Left colon (tissue), 2 donors: ENCODE data around the gene MRNIP. TPM values are rescaled to one million over a fixed set of nuclear protein-coding genes. Genes with fewer than 3 reads are reported as not detected.

Experiments used
- ATAC-seq: fragments of 200-7000 bp; cut with Tn5 transposase; one replicate; pipeline ENCODE4 v1.9.1; 2020; ENCODE audit warnings: mild to moderate bottlenecking, moderate library complexity
- DNase-seq, 2 donors: peaks; one replicate each; pipeline ENCODE4 v3.0.0-alpha.2; 2020
- intact Hi-C, 2 donors: fragments of 100-400 bp; cut with DNase I in 1 of 2; cut with micrococcal nuclease in 1 of 2; formaldehyde crosslinking; loops; one replicate each; pipeline versions ENCODE4 v1.11.2 to v1.14.0; 2022; cut with DNase I, micrococcal nuclease
- total RNA-seq, 2 donors: library from RNA; stranded (reverse); fragmentation: NEBNext Ultra II Directional; extraction: Animal tissue kit (Norgen Biotek cat#: 25700); gene quantifications; one replicate each; pipeline ENCODE4 v1.2.1, GENCODE V29; 2021
- donor health status: DM: no; HTN: no; CAD: no.
- donor health status: DM: yes; HTN: yes; CAD: no.

The MRNIP gene
- total RNA-seq, 2 donors from 2014 or later: 16.6 to 18.9 TPM

DNA sequence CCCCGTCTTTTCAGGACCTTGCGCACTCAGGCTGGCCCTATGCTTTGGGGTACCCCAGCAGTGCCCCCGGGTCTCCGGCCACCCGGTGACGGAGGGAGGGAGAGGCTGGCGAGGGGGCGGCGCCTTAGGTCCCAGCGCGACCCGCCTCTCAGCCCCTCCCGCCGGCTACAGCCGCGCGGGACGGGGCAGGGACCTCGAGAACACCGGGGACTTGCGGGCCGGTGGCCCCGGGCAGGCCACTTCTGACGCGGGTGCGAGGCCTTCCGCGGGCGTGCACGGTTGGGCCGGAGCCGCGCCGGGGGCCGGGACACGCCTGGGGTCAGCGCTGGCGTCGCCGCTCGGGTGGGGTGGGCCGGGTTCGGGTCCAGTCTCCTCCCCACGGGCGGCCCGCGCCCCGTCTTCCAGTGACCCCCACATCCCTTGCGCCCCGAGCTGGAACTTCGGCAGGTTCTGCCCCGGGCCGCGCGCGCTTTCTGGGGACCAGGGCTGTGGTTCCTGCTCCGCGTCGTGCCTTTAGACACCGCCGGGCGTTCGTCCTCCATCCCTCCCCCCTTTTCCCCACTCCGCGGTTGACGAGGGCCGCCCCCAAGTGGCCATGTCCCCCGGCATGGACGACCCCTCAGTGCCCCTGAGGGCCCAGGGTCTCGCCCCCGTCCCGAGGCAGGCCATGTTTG, 41.7 kb downstream of the MRNIP start:
- intact Hi-C loops: no loop called here
- ATAC-seq (no peak), DNase-seq (peak in 1 of 2 donors; percentile 61)

DNA sequence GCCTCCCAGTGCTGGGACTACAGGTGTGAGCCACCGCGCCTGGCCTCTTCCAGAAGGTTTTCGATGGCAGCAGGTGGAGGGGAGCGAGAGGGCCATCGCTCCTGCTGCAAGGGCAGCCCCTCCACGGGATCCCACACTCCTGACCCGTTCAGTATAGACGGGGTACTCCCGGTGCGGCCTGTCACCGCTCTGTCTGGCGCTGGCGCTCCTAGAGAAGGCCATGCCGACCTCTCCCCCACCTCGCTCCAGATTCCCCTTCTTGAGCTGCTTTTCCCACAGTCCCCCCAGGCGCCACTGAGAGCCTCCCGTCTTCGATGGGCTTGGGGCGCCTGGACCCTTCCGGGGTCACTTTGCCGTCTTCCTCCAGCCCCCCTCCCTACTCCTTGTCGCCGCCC, 42.2 kb downstream of the MRNIP start:
- intact Hi-C loops: no loop called here
- DNase-seq (no peak), ATAC-seq (no peak)

DNA sequence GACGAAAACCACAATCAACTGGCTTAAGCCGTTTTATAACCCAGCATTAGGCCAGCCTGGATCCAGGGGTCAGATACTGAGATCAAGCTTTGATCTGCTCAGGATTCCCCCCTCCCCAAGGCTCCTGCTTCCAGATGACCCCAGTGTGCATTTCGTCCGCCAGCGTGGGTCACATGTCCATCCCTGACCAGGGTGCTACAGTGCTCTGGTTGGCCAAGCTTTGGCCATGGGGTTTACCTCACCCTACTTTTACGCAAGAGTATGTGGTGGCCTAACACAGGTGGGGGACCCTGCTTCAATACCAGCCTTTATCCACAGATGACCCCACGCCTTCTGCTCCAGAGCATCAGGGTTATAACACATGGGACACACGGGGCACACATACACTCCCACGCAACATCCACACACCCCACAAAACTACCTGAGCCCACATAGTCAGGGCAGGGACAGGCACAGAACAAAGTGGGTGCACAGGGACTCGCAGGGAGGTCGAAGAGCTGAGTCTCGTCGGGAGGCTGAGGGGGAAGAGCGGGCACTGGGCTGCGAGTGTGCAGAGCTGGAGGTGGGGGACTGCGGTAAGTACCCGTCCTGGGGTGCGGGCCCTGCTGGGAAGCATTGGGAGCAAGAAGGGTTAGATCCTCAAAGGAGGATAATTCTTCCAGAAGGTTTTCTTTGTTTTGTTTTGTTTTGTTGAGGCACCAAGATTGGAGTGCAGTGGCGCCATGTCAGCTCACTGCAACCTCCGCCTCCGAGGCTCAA, 42.9 kb downstream of the MRNIP start:
- ATAC-seq: no peak

DNA sequence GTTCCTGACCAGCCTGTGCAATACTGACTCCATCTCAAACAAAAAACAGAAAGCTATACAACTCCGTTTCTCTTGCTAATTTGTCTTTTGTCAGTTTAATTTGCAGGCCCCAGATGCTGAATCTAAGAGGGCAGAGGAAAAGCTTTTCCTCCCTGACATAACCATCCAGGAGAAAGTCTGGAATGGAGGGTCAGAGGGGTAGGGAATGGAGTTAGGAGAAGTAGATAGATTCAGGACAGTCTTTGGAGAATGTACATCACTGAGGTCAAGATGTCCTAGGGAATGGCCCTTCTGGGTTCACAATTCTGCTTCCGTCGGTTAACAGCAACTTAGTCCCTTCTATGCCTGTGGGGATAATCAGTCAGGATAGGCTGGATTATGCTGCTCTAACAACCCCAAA, 44.5 kb downstream of the MRNIP start:
- no peak for DNase-seq
- no peak for ATAC-seq
- intact Hi-C loops: no loop called here

More for the DNA sequence above, 42.9 kb downstream of the MRNIP start:
- intact Hi-C loops: no loop called here
- no peak for DNase-seq

DNA sequence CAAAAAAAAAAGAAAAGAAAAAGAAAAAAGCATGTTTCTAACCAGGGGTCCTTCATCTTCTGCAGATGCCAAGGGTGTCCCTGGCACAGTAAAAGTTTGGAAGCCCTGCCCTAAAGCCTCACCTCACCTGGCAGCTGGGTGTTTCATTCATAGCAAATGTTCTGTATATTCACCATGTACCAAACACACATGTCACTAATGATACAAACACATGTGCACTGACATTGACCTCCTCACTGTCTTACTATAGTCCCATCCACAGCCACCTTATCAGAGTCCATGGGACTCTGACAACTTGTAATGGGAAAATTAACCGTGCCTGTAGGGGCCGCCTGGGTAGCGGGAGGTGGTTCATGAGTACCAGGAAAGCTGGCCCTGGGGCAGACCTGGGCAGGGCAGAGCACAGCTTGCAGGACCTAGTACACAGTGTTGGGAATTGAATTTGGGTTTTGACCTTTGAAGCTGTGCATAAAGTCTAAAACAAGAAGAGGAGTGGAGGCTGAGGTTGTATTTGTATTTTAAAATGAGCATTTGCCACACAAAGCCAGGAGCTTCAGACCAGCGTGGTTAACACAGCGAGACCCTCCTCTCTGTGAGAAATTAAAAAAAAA, 45.5 kb downstream of the MRNIP start:
- intact Hi-C loops: no loop called here
- ATAC-seq: no peak
- no peak for DNase-seq

DNA sequence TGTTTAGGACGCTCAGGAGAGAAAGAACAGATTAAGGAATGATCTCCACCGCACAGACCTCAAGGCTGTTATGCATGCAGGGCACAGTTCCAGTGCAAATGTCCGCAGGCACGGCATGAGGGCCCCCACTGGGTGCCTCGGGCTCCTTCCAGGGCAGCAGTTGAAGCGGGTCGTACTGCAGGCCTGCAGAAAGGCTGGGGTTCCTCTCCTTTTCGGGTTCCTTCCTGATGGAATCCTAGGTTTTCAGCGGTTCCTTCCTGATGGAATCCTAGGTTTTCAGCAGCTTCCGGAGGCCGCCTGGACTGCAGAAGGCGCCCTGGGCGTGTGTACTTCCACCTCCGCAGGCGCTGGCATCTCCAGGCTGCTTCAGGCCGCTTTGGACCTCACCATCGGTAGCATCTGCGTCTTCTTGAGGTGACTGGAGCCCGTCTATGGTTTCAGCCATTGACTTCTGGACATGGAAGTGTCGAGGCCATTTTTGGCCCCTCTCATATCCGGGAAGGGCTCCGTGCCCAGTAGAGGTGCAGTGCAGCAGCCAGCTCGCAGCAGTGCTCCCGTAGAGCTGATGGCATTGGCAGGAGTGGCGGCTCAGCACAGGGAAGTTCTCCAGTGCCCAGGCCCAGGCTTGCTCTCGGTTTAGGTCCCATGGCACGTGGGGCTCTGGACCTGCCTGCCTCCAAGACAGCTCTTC, 46.3 kb downstream of the MRNIP start:
- intact Hi-C loops: no loop called here
- DNase-seq: no peak
- ATAC-seq: no peak

DNA sequence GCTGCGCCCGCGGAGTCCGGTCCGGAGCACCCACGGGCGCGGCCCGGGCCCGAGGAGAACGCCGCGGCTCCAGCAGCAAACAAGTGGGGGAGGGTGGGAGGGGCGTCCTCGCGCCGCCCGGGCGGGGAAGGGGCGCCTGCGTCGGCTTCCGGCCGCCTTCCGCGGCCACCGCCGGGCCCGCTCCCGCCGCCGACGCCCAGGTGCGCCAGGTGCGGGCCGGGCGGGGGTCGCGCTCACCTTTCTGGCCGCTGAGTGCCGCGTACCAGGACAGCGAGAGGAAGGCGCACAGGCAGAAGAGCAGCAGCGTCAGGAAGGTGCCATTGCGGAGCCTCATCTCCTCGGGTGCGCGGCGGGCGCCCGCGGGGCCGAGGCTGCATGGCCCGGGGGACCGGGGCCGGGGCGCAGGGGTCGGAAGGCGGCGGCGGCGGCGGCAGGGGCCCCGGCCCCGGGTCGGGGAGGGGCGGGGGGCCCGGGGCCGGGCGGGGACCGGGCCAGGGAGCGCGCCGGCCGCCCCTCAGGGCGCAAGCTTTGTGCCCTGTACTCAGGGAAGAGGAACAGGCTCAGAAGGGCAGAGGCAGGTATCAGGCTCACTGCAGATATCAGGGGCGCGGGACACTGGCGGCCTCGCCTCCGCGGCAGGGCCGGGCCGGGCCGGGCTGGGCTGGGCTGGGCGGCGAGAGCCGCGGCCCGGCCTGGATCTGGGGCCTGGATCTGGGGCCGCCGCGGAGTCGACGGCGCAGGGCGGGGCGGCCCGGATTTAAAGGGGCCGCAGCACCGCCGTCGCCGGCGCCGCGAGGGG, 52.2 kb downstream of the MRNIP start, which contains the start of gene MGAT4B:
MGAT4B (minus strand) TSS at position 617 of the 799 bp plus-strand sequence; CDS start at position 334, 283 bp downstream.
- intact Hi-C loops: no loop called here
- ATAC-seq: peak; percentile 62
- DNase-seq: peak; percentile 80 to 85

DNA sequence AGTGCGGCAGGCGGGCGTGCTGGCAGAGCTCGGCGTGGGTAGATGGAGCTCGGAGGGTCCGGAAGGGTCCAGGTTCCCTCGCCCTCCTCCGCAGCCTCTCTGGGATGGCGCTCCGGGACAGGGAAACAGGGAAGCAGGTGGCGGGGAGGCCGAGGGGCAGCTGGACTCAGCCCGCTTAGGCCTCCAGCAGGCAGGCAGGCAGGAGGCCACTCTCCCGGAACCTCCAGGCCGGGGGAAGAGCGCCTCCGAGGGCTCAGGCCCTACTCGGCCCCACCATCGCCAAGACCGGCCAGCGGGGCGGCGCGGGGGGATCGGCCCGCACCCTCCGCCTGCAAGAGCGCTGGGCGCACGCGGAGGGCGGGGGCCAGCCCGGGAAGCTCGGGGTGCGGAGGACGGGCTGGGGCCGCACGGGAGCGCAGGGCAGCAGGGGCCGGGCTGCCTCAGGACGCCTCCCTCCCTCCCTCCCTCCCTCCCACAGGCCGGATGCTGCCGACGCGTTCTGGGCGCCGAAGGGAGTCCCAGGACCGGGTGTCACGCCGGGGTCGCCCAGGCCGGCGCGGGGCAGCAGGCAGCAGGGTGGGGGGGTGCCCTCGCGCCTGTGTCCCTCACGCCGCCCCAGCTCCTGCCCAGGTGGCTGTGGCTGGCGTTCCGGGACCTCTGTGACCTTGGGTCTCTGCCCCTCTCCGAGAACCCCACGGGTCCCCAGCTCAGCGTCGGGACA, 52.9 kb downstream of the MRNIP start:
- ATAC-seq (peak; percentile 26), DNase-seq (peak in 1 of 2 donors; percentile 57)
- intact Hi-C loops: no loop called here

DNA sequence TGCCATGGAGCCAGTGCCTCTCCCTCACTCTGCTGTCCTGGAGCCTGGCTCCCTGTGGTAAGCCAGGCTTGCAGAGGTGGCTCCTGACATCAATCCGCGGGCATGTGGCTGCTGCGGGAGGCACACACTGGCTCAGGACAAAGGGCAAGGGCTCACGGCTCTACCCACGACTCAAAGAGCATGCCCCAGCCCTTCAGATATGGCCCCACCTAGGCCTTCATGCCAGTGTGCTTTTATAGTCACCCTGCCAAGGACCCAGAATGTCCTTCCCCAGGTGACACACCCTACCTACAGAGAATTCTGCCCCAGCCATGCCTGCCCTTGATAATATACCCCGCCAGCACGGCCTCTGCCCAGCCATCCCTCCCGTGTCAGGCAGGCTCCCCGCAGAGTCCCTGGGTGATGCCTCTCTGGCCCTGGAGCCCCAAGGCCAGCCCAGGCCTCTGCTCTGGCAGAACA, 53.5 kb downstream of the MRNIP start:
- intact Hi-C loops: no loop called here
- DNase-seq (peak; percentile 78 to 86), ATAC-seq (peak; percentile 68)

DNA sequence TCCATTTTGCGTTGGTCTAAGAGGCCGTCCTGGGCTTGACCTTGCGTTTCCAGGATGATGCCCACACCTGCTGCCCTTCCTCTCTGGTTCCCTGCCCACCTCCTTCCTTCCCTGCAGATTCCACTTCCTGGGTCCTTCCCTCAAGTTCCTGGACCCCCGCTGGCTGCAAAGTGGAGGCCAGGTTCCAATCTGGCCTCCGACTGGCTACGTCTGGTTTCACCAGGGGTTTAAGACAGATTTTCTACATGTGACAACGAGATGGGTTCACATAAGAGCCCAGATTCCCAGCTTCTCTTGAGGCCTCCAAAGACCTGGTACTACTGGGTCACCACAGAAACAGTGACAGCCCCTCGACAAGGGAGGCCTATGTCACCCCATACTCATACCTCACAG, 54.1 kb downstream of the MRNIP start:
- intact Hi-C loops: no loop called here
- ATAC-seq (no peak), DNase-seq (peak in 1 of 2 donors; percentile 14)

DNA sequence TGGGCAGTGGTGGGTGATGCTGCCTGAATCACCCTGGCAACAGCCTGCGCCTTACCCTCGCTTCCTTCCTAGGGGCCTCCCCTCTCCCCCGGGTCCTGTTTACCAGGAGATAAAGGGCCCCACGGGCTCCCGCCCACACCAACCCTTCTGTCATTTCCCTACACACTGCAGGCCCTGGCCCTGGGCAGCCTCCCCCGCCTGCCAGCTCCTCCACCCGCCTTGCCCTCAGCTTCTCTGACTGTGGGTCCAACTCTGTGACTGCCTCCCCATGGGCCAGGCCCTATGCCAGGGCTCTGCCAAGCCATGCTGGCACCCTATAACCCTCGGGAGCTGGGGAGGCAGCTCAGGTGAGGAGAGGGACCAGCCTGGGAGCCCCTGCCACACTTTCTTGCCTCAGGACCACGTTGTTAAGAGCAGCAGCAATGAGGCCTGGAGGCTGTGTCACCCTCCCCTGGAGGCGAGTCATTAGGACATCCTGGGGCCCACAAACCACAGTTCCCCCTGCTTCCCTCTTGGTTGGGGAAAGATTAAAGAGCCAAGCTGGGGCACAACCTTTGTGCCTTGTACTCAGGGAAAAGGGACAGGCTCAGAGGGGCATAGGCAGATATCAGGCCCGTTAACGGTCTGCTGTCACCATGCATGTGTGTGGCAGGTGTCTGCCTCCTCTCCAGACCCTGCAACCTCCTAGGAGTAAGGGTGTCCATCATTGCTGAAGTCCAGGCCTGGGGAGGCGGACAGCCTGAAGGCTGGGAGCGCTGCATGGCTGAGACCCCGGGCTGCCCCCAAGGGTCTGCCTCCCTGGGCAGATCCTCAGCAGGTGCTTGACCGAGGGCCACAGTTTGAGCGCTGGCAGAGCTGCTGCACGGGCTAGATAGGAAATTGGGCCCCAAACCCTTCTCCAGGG, 54.7 kb downstream of the MRNIP start:
- intact Hi-C loops: no loop called here
- DNase-seq (peak in 1 of 2 donors; percentile 43), ATAC-seq (no peak)

DNA sequence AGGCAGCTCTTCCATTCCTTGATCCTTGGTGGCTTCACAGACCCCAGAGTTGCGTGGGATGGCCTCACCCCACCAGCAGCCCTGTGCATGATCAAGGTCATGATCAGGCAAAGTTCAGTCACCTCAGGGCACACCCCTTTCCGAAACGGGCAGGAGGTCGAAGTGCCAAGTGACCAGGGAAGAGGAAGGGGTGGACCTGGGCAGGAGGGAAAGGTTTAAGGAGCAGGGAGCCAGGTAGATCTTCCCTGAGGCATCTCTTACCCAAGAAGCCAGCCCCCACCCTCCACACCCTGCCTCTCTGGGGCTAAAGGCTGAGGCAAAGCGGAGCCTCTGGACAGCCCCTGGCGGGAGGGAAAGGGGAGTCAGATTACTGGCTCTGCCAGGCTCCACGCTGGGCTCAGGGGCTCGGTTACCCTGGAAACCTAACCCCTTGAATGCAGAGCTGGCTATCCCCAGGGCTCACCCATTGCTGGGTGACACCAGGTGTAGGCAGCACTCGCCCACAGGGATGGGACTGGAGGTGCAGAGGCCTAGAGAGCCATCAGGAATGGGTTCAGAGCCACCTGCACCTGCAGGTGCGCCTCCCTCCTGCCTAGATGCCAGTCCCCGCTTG, 55.6 kb downstream of the MRNIP start:
- intact Hi-C loops: no loop called here
- ATAC-seq (no peak), DNase-seq (peak in 1 of 2 donors; percentile 7)

DNA sequence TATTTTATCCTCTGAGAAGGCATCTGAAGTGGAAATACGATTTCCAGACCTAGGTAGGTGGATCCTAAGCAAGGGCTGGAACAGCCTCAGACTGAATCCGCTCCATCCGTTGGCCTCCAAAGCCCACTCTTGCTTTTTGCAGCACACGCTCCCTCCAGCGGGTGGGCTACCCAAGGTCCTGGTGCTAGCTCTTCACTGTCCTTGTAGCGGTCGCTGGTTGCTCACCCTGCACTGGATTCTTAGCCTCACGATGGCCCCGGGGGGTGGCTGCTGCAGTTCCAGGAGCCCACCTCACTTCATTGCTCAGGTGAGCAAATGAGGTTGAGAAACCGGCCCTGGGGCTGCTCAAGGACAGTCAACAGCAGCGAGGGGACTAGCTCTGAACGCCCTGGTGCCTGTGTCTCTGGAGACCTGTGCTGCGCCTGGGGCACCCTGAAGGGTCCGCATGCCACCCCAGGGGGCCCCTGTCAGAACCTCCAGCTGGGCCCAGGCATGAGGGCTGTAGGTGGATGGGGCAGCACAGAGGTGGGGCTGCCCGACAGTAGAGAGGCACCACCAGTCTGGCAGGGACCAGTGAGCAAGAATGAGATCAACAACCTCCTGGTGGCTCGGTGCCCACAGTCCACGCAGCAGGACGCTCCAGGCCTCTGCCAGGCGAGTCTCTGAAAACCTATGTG, 56.3 kb downstream of the MRNIP start:
- DNase-seq (peak; percentile 19 to 43), ATAC-seq (no peak)
- intact Hi-C loops: no loop called here

DNA sequence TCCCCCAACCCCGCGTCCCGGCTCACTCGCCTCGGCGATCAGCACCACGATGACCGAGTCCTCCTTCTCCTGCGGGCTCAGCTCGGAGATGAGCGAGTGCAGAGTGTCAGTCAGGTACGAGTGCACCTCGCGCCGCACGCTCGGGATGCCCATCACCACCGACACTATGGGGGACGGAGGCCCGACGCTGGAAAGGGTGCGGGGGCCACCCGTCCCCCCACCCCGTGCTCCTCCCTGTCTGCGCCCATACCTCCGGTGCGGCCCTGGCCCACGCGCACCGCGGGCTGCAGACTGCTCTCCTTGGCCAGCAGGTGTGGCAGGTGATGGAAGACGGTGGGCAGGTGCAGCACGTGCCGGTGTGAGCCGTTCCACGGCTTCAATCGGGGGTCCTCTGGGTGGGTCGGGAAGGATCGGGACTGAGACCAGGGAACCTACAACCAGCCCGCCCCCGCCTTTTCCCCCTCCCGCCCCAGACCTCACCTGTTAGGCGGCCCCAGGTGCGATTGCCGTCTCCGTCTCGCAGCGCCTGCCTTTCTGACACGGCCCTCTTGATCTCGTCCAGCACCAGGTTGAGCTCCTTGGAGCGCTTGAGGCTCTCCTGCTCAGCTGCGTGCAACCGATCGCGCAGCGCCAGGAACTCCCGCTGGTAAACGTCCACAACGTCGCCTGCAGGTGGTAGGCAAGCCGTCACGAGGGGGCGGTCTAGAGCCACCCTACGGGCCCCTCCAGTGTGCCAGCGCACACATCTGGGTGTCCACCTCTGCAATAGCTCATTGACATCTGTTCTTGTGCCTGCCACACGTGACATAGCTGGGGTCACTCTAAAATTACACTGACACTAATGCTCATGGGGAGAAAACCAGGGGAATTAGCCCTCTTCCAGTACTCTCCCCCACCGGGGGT, 57.1 kb downstream of the MRNIP start:
- DNase-seq: peak; percentile 76 to 90
- intact Hi-C loops: no loop called here
- ATAC-seq: peak; percentile 19

DNA sequence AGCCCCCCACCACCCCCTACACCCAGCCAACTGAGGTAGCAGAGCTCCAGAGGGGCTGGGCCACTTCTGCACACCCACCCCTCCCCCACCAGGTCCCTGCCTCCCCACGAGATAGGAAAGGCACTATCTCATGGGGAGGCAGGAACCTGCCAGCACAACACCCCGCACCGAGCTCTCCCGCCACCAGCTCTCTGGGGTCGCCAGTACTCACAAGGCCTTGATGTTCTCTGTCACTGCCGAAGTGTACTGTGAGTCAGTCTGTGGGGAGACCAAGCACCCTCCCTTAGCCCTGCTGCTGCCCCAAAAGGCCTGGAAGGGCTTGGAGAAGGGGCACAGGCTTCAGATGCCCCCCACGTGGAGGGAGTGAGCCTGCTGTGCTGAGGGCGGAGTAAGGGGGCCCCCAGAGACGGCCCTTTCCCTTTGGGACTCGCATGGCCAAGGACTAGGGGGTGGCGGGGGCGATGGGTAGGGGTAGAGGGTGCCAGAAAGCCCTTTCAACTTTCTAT, 57.9 kb downstream of the MRNIP start:
- intact Hi-C loops: no loop called here
- peak in 1 of 2 donors; percentile 13 for DNase-seq
- ATAC-seq: no peak
